ENCODE measurements around the gene GRN.

GRCh38 chr17:44359006-44359405, 13.9 kb downstream of the GRN start:
- TF ChIP-seq MAX (IDR thresholded peaks at IDR 0.05) (no peak), RAD21 (IDR thresholded peaks at IDR 0.05; ENCODE audit: low read depth) (no peak), YY1 (IDR thresholded peaks at IDR 0.05; ENCODE audit: low read depth) (no peak), TCF12 (IDR thresholded peaks at IDR 0.05; ENCODE audit: low read depth) (no peak), CEBPB (IDR thresholded peaks at IDR 0.05) (no peak), EP300 (IDR thresholded peaks at IDR 0.05; ENCODE audit: borderline replicate concordance) (no peak), TAF1 (IDR thresholded peaks at IDR 0.05; ENCODE audit: low read depth) (no peak), USF1 (IDR thresholded peaks at IDR 0.05) (no peak), REST (IDR thresholded peaks at IDR 0.05; ENCODE audit: low read depth) (no peak), ZBTB7A (IDR thresholded peaks at IDR 0.05; ENCODE audit: low read depth) (no peak)
